Osteoblast (primary cell): ENCODE data around the gene ZNF503. TPM values are rescaled to one million over a fixed set of nuclear protein-coding genes. Genes with fewer than 3 reads are reported as not detected.

Source experiments
- DNase-seq: peaks from one replicate; pipeline ENCODE4 v3.0.0; 2011; ENCODE audit warnings: low spot score, mixed read lengths; ENCODE audit not compliant: insufficient read length; ENCODE audit errors: missing footprints
- H2AFZ ChIP-seq: 2 replicates; pipeline ENCODE4 v1.6.0; 2011; ENCODE audit warnings: mild to moderate bottlenecking, low read length
- H3K27ac ChIP-seq: 2 replicates; pipeline ENCODE4 v1.5.1; 2011; ENCODE audit warnings: mild to moderate bottlenecking, low read depth, low read length, moderate library complexity
- H3K27me3 ChIP-seq: 2 replicates; pipeline ENCODE4 v1.6.0; 2012; ENCODE audit warnings: mild to moderate bottlenecking, control low read depth, inconsistent platforms, low read length, moderate library complexity; ENCODE audit not compliant: insufficient read depth
- H3K36me3 ChIP-seq: 2 replicates; pipeline ENCODE4 v1.5.1; 2011; ENCODE audit warnings: mild to moderate bottlenecking, low read length, control low read depth, moderate library complexity; ENCODE audit not compliant: insufficient read depth
- H3K4me1 ChIP-seq: 2 replicates; pipeline ENCODE4 v1.5.1; 2011; ENCODE audit warnings: mild to moderate bottlenecking, low read length, control low read depth, moderate library complexity; ENCODE audit not compliant: insufficient read depth
- H3K4me2 ChIP-seq: 2 replicates; pipeline ENCODE4 v1.6.0; 2011; ENCODE audit warnings: mild to moderate bottlenecking, low read length; ENCODE audit not compliant: insufficient read depth
- H3K4me3 ChIP-seq: fragments of 200-600 bp; sonication (generic); 3 replicates; pipeline ENCODE4 v1.5.1; 2012; ENCODE audit warnings: mild to moderate bottlenecking, low read length, inconsistent platforms; ENCODE audit not compliant: insufficient read depth
- H3K79me2 ChIP-seq: 2 replicates; pipeline ENCODE4 v1.6.0; 2012; ENCODE audit warnings: mild to moderate bottlenecking, low read length, control low read depth, inconsistent platforms; ENCODE audit not compliant: insufficient read depth
- H3K9me3 ChIP-seq: 2 replicates; pipeline ENCODE4 v1.5.1; 2011; ENCODE audit warnings: low read depth, low read length, control low read depth
- H4K20me1 ChIP-seq: 2 replicates; pipeline ENCODE4 v1.6.0; 2012; ENCODE audit warnings: mild to moderate bottlenecking, low read length, control low read depth; ENCODE audit not compliant: insufficient read depth
- total RNA-seq: library from RNA; depleted of rRNA; stranded (reverse); fragments of >200 nt; gene quantifications from 2 replicates; pipeline ENCODE4 v1.2.3, GENCODE V29; 2012
- TF ChIP-seq, protein P1 (sequence below): IDR thresholded peaks from 2 replicates; pipeline ENCODE4 v1.5.1; 2011; ENCODE audit warnings: mild to moderate bottlenecking, low read depth, low read length, moderate library complexity; ENCODE audit errors: extremely low read depth

ZNF503 gene
- total RNA-seq, 1 donor, result 18.5 TPM

DNA sequence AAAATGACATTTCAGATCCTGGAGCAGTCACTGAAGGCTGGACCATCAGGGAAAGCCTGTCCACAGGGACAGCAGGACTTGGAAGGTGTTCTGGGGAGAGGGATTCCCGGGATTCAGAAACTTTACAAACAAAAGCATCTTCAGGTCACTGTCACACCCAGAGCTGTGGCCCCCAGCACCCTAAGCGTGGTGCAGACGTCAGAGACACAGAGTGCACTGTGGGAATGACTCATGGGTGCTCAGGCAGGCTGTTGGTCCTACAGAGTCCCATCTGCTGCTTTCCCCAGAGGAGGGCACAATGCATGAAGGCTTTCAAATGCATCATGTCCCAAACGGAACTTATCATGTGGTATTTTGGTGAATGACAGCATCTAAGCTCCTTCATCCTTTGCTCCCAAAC lies 16.7 kb upstream of the ZNF503 start:
- Histone ChIP-seq H3K27ac (no peak overlapping the region), H3K9me3 (no peaks in the 10 kb centered on the region), H3K79me2 (no peaks in the 10 kb centered on the region), H2AFZ (no peak overlapping the region), H3K27me3 (peaks cover 5% of the 10 kb centered on the region), H3K4me1 (no peaks in the 10 kb centered on the region), H3K36me3 (no peaks in the 10 kb centered on the region), H3K4me3 (no peak overlapping the region), H4K20me1 (no peaks in the 10 kb centered on the region), H3K4me2 (no peak overlapping the region)
- TF ChIP-seq, protein P1, sequence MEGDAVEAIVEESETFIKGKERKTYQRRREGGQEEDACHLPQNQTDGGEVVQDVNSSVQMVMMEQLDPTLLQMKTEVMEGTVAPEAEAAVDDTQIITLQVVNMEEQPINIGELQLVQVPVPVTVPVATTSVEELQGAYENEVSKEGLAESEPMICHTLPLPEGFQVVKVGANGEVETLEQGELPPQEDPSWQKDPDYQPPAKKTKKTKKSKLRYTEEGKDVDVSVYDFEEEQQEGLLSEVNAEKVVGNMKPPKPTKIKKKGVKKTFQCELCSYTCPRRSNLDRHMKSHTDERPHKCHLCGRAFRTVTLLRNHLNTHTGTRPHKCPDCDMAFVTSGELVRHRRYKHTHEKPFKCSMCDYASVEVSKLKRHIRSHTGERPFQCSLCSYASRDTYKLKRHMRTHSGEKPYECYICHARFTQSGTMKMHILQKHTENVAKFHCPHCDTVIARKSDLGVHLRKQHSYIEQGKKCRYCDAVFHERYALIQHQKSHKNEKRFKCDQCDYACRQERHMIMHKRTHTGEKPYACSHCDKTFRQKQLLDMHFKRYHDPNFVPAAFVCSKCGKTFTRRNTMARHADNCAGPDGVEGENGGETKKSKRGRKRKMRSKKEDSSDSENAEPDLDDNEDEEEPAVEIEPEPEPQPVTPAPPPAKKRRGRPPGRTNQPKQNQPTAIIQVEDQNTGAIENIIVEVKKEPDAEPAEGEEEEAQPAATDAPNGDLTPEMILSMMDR, result no peak
- no peak for DNase-seq

DNA sequence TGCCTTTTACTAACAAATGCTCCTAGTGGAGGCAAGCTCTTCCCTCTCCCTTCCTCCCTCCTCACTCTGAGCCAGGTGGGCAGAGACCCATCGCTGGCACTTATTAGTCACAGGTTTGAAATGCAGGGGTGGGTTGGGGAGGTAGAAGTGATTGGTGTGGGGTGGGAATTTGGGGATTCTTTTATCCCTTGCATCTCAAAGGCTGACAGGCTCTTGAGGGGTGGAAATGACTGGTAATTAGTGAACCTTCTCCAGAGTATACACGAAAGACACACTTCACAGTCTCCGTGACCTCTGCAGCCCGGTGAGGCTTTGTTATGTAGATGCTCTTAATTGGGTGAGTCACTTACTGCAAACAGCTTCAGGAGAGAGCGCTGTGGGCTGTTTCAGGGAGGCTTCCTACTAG lies 16.0 kb upstream of the ZNF503 start:
- Histone ChIP-seq H3K4me2 (no peak overlapping the region), H3K4me1 (no peaks in the 10 kb centered on the region), H3K9me3 (no peaks in the 10 kb centered on the region), H4K20me1 (no peaks in the 10 kb centered on the region), H3K79me2 (no peaks in the 10 kb centered on the region), H3K36me3 (no peaks in the 10 kb centered on the region), H3K27ac (no peak overlapping the region), H3K27me3 (peaks cover 5% of the 10 kb centered on the region), H2AFZ (no peak overlapping the region), H3K4me3 (no peak overlapping the region)
- DNase-seq, result no peak
- TF ChIP-seq, protein P1, result no peak

DNA sequence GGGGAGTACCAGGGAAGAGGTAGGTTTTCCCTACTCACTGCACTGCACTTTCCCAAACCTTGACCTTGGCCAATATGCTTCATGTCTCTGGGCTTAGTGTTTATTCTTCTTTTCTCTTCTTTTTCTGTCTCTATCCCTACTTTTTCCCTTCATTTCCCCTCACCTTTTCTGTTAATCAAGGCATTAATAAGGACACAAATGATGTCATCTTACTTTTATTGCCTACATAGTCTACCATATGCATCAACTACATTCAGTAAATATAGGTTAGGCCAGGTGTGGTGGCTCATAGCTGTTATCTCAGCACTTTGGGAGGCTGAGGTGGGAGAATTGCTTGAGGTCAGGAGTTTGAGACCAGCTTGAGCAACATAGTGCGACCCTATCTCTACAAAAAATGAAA lies 13.0 kb upstream of the ZNF503 start:
- Histone ChIP-seq H2AFZ (no peak overlapping the region), H3K27ac (no peak overlapping the region), H3K4me2 (no peak overlapping the region), H3K9me3 (no peaks in the 10 kb centered on the region), H3K79me2 (no peaks in the 10 kb centered on the region), H3K27me3 (peaks cover 12% of the 10 kb centered on the region), H3K4me1 (no peaks in the 10 kb centered on the region), H3K4me3 (no peak overlapping the region), H4K20me1 (no peaks in the 10 kb centered on the region), H3K36me3 (no peaks in the 10 kb centered on the region)
- DNase-seq, result no peak
- TF ChIP-seq, protein P1, result no peak

DNA sequence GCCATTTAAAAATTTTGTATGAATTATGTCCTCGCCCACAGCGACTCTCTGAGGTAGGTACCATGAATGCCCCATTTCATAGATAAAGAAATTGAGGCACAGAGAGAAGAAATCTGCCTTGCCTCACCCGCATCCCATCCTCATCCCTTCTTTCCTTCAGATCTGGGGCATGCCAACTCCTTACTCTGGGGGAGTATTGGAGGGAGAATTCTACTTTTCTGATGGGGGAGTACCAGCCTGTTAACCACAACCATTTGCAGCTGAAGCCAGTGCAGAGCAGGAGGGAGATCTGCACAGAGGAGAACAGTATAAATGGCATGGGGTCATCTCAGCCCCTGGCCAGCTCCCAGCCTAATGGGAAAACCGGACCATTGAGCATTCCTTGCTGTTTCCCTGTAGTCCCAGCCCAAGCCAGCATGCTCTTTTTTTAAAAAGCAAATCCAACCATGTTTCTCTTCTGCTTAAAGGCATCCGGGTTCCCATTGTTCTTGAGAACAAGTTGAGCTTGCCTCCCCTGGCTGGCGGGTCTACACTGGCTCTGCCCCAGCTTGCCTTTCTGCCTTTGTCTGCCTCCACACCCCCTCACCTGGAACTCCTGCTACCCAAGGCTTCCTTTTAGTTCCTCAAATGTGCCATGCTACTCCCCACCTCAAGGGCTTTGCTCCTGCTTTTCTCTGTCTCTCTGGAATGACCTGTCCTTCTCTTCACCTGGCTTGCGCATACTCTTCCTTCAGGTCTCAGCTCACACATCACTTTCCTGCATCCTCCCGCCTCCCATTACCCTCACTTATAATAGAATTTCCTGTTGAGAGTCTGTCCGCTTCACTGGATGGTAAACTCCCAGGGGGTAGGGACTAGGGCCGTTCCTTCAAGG lies 8.8 kb upstream of the ZNF503 start:
- Histone ChIP-seq H4K20me1 (peaks cover 2% of the 10 kb centered on the region), H3K27me3 (peaks cover 10% of the 10 kb centered on the region), H3K79me2 (no peaks in the 10 kb centered on the region), H3K27ac (no peak overlapping the region), H3K9me3 (no peaks in the 10 kb centered on the region), H3K4me1 (no peaks in the 10 kb centered on the region), H2AFZ (no peak overlapping the region), H3K4me2 (peak overlapping the region; percentile 91), H3K36me3 (no peaks in the 10 kb centered on the region), H3K4me3 (no peak overlapping the region)
- no peak for DNase-seq
- TF ChIP-seq, protein P1, result no peak
